Dermis microvascular lymphatic vessel endothelial cell (primary cell): ENCODE data around the gene ATP6V0A4. TPM values are rescaled to one million over a fixed set of nuclear protein-coding genes. Genes with fewer than 3 reads are reported as not detected.
"Not testable (repeated sequence)": the region's sequence is repeated elsewhere in the genome, so short reads cannot be mapped to it uniquely, and the experiment has no call there.

ENCODE experiments used
- DNase-seq, 2 donors: peaks; one replicate each; pipeline versions ENCODE4 v3.0.0 to v3.0.0-alpha.2; 2010; ENCODE audit warnings: low read depth in 2 of 2
- total RNA-seq: library from RNA; depleted of rRNA; stranded (reverse); fragments of >200 nt; gene quantifications from 2 replicates; pipeline ENCODE4 v1.2.1, GENCODE V29; 2014

Gene ATP6V0A4
- total RNA-seq, result under 0.01 and 0.25 TPM in 2 replicates

GRCh38 chr7:138797715-138798320 is at the start of gene ATP6V0A4, which contains the start of gene TMEM213:
ATP6V0A4 (minus strand) TSS chr7:138798196; CDS start chr7:138771247, 26,949 bp downstream.
TMEM213 (plus strand) TSS chr7:138797994; CDS start chr7:138798105, 111 bp downstream.
- DNase-seq, result no peak

DNA sequence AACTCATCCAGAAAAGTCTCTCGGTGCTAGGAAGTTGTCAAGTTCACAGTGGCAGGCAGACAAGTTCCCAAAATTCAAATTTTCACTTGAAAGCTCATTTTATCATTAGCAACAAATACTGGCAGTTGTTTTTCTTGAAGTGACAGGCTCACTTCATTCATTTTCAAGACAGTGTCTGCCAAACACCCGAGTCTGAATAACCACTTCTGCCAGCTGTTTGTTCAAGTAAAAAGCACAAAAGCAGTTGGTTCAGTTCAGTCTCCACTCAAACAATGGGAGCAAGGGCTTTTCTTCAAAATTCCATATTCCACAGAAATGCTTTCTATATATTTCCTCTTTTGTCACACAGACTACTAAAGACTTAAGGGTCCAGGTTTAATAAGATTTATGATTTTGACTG is 47.7 kb upstream of the ATP6V0A4 start:
- no peak for DNase-seq

DNA sequence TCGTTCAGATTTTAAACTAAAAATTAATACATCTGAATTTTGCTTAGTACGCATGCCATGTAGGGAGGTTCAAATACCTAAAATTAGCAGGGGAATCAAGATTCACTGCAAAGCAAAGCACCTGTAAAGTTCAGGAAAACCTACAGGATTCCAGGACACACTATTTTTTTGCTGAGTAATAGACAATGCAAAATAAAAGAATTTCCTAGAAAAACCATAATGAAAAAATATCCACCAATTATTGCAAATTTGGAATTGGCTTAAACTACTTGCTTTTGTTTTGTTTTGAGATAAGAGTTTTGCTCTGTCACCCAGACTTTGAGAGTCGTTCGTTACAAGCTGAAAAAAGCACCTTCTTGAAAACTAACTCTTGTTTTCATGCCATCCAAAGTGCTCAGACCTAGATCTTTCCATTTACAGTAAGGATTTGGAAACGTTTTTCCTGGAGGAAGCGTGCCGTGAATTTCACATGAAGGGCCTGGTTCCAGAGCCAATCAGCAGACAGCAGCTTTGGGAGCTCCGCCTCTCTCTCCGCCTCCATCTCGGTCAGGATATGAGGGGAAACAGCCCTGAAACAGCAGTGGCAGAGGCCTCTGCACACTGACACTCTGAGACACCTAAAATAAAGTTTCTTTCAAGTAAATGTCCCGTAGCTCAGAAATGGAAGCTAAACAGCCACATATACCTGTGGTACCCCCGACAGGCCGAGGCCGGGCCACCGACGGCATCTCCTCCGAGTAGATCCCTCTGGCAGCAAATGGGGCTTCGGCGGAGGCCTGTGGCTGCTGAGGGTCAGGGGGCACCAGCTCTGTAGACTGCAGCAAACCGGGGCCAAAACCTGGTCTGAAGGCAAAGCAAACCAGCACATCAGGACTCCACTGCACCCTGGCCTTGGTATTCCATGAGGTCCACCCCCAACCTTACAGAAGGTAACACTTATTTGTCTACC is 45.9 kb upstream of the ATP6V0A4 start:
- no peak for DNase-seq

DNA sequence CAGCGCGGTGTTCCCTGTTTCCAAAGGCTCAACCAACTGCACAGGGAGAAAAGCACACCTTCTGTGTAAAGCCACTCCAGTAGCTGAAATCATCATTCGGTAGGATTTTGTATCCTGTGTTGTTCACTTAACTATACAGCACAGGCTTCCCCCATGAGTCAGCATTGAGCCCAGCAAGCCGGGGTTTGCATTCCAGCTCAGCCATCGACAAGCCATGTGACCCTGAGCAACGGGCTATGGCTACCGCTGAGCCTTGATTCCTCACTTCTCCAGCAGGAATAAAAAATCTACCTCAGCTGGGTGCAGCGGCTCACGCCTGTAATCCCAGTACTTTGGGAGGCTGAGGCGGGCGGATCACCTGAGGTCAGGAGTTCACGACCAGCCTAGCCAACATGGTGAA is 44.1 kb upstream of the ATP6V0A4 start:
- peak in 1 of 2 donors; percentile 19 for DNase-seq

- DNase-seq, result no peak
Observed at GRCh38 chr7:138838166-138838565, 40.2 kb upstream of the ATP6V0A4 start.

DNA sequence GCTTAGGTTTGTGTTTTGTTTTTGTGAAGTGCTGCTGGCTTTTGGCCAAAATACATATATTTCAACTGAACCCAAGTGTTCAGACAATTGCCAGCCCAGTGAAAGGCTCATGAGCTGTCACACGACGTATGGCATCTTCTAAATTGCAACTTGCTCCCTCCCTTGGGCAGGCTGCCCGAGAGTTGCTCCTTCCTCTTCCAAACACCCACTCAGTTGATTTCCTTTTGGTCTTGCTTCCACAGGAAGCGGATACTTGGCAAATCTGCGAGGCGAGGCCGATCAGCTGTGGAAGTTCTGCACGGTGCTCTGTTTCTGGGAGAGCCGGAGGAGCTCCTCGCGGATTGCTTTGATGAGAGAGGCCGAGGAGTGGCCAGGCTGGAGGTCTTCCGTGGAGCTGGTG is 39.6 kb upstream of the ATP6V0A4 start:
- peak; percentile 9 to 73 for DNase-seq

- no peak for DNase-seq
Observed at GRCh38 chr7:138835087-138835486, 37.1 kb upstream of the ATP6V0A4 start.

GRCh38 chr7:138834583-138834982 is 36.6 kb upstream of the ATP6V0A4 start:
- no peak for DNase-seq

DNA sequence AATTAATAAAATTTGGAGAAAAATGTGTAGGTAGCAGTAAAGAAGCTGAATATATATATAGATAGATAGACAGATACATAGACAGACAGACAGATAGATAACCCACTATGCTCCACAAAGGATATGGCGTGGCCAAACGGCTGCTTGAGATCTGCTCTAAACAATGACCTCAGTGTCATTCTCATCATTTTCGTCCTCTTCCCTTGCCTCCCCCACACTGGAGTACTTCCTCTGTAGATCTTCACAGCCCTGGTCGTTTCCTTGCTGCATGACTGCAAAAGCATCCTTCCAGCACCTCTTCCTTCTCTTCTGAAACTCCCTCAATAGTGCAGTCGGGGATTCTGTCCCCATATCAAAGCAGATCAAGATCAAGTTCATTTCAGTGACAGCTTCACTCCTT is 35.6 kb upstream of the ATP6V0A4 start:
- DNase-seq, result no peak

DNA sequence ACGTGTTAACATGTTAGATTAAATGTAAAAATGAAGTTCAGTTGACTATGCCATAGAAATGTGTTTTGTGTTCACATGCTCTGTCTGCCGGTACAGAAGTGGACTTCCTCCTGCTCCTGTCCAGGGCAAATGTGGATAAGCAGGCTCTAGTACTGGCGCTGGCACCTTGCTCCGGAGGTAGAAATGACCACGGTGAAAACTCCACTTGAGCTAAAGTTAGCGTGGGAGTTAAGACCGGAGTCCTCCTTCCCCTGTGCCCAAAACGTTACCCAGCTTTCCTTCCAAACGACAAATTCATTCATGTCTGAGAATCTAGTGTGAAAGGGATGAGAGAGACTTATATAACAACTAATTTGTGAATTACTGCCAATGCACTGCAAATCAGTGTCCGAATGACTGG is 35.0 kb upstream of the ATP6V0A4 start:
- no peak for DNase-seq

- no peak for DNase-seq
Observed at GRCh38 chr7:138829335-138829734, 31.3 kb upstream of the ATP6V0A4 start.

- no peak for DNase-seq
Observed at GRCh38 chr7:138828302-138828701, 30.3 kb upstream of the ATP6V0A4 start.

DNA sequence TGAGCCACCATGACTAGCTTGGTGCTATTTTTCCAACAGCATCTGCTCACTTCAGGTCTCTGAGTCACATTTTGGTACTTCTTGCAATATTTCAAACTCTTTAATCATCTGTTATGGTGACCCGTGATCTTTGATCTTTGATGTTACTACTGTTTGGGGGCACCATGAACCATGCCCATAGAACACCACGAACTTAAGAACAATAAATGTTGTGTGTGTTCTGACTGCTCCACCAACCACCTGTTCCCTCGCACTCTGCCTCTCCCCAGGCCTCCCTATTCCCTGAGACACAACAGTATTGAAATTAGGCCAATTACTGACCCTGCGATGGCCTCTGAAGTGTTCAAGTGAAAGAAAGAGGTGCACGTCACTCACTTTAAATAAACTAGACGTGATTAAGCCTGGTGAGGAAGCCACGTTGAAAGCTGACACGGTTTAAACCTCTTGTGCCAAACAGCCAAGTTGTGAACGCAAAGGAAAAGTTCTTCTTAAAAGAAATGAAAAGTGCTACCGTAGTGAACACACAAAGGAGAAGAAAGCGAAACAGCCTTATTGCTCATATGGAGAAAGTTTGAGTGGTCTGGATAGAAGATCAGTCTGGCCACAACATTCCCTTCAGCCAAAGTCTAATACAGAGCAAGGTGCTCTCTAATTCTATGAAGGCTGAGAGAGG is 27.2 kb upstream of the ATP6V0A4 start:
- DNase-seq, result no peak

DNA sequence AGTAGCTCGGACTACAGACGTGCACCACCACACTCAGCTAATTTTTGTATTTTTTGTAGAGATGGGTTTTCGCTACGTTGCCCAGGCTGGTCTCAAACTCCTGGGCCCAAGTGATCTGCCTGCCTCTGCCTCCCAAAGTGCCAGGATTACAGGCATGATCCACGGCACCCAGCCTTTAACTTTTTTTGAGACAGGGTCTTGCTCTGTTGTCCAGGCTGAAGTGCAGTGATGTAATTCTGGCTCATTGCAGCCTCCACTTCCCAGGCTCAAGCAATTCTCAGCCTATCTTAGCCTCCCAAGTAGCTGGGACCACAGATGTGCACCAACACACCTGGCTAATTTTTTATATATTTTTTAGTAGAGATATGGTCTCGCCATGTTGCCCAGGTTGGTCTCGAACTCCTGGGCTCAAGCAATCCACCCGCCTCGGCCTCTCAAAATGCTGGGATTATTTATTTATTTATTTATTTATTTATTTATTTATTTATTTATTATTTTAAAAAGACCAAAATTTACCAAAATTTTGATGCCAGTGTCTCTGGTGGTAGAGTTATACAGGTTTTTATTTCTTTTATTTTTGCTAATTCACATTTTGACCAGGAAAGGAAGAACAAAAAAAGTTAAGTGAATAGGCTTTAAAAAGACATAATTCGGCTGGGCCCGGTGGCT is 25.0 kb upstream of the ATP6V0A4 start:
- DNase-seq, result no peak

DNA sequence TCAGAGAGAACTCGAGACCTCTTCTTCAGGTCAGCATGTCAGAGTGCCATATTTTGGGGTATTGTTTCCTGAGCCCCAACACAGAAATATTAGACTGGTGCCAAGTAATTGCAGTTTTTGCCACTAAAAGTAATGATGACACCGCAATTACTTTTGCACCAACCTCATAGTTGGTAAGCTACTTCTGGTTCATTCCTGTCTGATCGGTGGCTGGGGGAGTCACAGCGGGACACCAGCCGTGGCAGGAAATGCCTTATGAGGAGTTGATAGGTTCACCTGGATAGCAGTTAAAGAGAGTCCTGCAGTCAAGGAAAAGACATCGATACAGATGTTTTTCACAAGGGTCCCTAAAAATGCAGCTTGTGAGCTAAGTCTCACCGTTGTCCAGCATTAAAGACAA is 23.9 kb upstream of the ATP6V0A4 start:
- DNase-seq, result no peak

GRCh38 chr7:138819625-138820024 is 21.6 kb upstream of the ATP6V0A4 start:
- no peak for DNase-seq

DNA sequence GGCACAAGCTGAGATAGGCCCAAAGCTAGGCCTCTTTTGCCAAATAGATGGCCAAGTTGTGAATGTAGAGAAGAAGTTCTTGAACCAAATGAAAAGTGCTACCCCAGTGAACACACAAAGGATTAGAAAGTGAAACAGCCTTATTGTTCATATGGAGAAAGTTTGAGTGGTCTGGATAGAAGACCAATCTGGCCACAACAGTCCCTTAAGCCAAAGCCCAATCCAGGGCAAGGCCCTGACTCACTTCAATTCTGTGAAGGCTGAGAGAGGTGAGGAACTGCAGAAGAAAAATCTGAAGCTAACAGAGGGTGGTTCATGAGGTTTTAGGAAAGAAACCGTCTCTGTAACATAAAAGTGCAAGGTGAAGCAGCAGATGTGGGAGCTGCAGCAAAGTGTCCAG is 18.7 kb upstream of the ATP6V0A4 start:
- no peak for DNase-seq

DNA sequence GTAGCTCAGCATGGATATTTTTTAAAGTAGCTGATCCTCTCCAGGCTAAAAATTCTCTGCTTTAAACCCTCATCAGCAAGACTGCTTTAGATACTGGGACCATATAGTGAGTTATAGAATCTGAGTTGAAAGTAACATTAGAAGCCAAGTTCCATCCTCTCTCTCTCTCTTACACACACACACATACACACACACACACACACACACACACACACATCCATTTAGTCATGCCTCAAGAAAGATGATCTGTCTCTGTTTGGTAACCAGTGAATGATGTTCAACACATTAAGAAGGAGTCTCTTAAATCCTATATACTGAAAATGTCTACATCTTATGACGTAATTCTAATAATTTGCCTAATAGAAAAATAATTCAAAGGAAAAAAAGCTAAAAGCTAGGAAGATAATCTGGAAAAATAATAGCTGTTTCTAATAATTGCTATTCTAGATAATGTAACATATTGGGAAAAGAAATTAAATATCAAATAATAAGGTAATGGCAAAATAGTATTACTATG is 16.9 kb upstream of the ATP6V0A4 start:
- no peak for DNase-seq

GRCh38 chr7:138813945-138814344 is 15.9 kb upstream of the ATP6V0A4 start:
- DNase-seq, result no peak

- not testable (repeated sequence) for DNase-seq
Observed at GRCh38 chr7:138811327-138811726, 13.3 kb upstream of the ATP6V0A4 start.

GRCh38 chr7:138809346-138809745 is 11.3 kb upstream of the ATP6V0A4 start:
- DNase-seq, result no peak
